ENCODE results near the gene FOXN3. TPM values are rescaled to one million over a fixed set of nuclear protein-coding genes. Genes with fewer than 3 reads are reported as not detected.

Gene FOXN3
- total RNA-seq, 4 donors from 2014 or later, result 66.1 to 130 (median 109) TPM

DNA sequence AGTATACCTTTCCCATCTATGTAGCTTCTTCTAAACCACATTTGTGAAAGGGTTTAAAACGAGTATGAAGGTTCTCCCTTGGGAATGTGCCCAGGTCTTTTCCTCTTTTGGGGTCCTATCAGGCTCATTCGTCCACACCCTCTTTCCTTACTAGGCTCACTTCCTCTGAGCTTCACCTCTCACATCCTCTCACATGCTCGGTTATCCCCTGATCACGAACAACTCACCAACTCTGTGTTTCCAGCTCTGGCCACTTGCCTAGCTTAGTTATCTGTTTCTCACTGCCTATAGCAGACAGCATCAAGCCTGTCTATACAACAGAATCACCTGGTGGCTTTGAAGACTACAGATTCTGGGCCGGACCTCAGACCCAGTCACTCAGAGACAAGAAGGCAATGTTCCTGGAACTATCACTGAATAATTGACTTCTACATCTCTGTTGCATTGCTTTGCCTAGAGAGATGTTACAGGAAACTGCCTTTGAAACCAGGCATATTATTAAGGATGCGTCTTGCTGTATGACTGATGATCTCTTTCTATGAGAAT lies 158.2 kb downstream of the FOXN3 start:
- Histone ChIP-seq H3K4me3 (no peak overlapping the region), H3K27me3 (no peaks in the 10 kb centered on the region), H3K4me1 (peaks cover 0 to 6% (median 0%) of the 10 kb centered on the region in 4 donors), H3K36me3 (peaks cover 0 to 4% (median 0%) of the 10 kb centered on the region in 4 donors), H3K9me3 (no peaks in the 10 kb centered on the region), H3K27ac (no peak overlapping the region)
- 81% methylated on average over 5 to 6 of the region's 6 CpGs for WGBS, 2 donors (ENCODE audit: low coverage in 1 of 2)
- DNase-seq, result no peak
- in situ Hi-C loops (cut with MboI; ENCODE audit: low pct_ligation_motif_present in 1 of 4, low pct_unique_long_range_greater_than_20kb in 1 of 4, low sequenced_read_pairs in 3 of 4) (no loop called here), intact Hi-C loops (cut with DNase I; ENCODE audit: low total_unique reads) (no loop called here)
- no peak for TF ChIP-seq POLR2A (IDR thresholded peaks at IDR 0.05)

DNA sequence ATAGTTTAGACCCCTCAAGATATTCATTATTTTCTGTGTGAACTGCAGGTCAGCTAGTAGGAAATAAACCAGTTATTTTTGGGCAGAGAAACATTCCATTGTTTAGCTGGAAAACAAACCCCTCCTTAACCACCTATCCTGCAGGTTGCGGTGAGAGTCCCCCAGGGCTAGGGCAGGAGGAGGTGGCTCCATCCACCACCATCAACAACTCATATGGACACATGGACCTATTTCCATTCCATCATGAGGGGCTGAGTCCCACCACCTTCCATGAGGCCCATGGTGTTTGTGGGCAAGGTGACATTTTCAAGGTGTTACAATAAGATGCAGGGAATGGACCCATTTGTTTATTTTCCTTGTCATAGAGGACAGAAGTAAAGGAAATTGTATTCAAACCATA lies 160.1 kb downstream of the FOXN3 start:
- no peak overlapping the region for H3K27ac ChIP-seq
- 100% methylated on average over 1 of the region's 1 CpG; no CpG with 5 or more reads in 1 of the 2 donors for WGBS, 2 donors (ENCODE audit: low coverage in 1 of 2)
- no peaks in the 10 kb centered on the region for H3K27me3 ChIP-seq
- peaks cover 0 to 6% (median 0%) of the 10 kb centered on the region in 4 donors for H3K4me1 ChIP-seq
- in situ Hi-C loops (cut with MboI; ENCODE audit: low pct_ligation_motif_present in 1 of 4, low pct_unique_long_range_greater_than_20kb in 1 of 4, low sequenced_read_pairs in 3 of 4) (no loop called here), intact Hi-C loops (cut with DNase I; ENCODE audit: low total_unique reads) (no loop called here)
- no peak for DNase-seq
- no peaks in the 10 kb centered on the region for H3K9me3 ChIP-seq
- peaks cover 0 to 4% (median 0%) of the 10 kb centered on the region in 4 donors for H3K36me3 ChIP-seq
- no peak overlapping the region for H3K4me3 ChIP-seq
- no peak for TF ChIP-seq EP300 (IDR thresholded peaks at IDR 0.05; ENCODE audit: low read depth)

DNA sequence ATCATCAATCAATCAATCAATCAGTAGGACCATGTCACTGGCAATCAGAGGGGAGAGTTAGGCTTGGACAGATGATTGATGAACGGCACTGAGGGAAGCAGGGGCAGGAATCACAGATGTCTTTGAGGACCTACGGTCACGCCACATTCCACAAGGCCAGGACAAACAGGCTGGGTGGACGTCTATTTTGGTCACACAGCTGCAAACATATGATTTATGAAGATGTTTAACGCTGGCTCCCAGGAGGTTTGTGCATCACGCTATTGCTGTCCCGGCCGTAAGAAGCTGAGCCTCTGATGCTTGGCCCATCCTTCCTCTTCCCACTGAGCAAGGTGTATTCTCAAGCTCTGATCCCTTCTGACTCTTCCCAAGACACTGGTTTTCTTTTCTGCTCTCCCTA lies 160.8 kb downstream of the FOXN3 start:
- in situ Hi-C loops (cut with MboI; ENCODE audit: low pct_ligation_motif_present in 1 of 4, low pct_unique_long_range_greater_than_20kb in 1 of 4, low sequenced_read_pairs in 3 of 4), result no loop called here
- DNase-seq, result no peak
- H3K9me3 ChIP-seq, result no peaks in the 10 kb centered on the region
- TF ChIP-seq EP300 (IDR thresholded peaks at IDR 0.05; ENCODE audit: low read depth) (no peak), POLR2AphosphoS5 (IDR thresholded peaks at IDR 0.05) (no peak), POLR2A (IDR thresholded peaks at IDR 0.05) (no peak)
- TF ChIP-seq, protein P1, sequence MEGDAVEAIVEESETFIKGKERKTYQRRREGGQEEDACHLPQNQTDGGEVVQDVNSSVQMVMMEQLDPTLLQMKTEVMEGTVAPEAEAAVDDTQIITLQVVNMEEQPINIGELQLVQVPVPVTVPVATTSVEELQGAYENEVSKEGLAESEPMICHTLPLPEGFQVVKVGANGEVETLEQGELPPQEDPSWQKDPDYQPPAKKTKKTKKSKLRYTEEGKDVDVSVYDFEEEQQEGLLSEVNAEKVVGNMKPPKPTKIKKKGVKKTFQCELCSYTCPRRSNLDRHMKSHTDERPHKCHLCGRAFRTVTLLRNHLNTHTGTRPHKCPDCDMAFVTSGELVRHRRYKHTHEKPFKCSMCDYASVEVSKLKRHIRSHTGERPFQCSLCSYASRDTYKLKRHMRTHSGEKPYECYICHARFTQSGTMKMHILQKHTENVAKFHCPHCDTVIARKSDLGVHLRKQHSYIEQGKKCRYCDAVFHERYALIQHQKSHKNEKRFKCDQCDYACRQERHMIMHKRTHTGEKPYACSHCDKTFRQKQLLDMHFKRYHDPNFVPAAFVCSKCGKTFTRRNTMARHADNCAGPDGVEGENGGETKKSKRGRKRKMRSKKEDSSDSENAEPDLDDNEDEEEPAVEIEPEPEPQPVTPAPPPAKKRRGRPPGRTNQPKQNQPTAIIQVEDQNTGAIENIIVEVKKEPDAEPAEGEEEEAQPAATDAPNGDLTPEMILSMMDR (IDR thresholded peaks at IDR 0.05), result no peak
- peaks cover 0 to 4% (median 0%) of the 10 kb centered on the region in 4 donors for H3K36me3 ChIP-seq
- intact Hi-C loops (cut with DNase I; ENCODE audit: low total_unique reads), result no loop called here
- H3K4me3 ChIP-seq, result no peak overlapping the region
- peaks cover 0 to 6% (median 0%) of the 10 kb centered on the region in 4 donors for H3K4me1 ChIP-seq
- no peak overlapping the region for H3K27ac ChIP-seq
- no peaks in the 10 kb centered on the region for H3K27me3 ChIP-seq
- WGBS, 2 donors (ENCODE audit: low coverage in 1 of 2), result 80 to 85% methylated on average over 2 to 8 of the region's 8 CpGs

DNA sequence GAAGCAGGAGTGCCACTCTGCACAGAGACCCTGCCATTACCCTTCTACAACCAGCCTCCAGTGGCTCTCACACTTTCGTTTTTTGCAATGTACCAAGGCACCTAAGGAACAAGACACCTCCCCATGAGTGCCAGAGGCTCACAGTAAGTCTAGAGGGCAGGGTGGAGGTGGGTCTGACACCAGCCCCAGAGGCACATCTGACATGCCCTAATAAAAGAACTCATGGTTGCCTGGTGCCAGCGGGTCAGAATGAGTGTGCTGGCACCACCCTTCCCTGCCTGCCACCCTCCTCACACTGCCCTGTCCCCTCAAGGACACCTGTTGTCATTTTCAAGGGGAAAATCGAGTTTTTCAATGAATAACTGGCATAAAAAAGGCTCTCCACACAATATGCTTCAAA lies 161.2 kb downstream of the FOXN3 start:
- in situ Hi-C loops (cut with MboI; ENCODE audit: low pct_ligation_motif_present in 1 of 4, low pct_unique_long_range_greater_than_20kb in 1 of 4, low sequenced_read_pairs in 3 of 4), result no loop called here
- DNase-seq, result no peak

DNA sequence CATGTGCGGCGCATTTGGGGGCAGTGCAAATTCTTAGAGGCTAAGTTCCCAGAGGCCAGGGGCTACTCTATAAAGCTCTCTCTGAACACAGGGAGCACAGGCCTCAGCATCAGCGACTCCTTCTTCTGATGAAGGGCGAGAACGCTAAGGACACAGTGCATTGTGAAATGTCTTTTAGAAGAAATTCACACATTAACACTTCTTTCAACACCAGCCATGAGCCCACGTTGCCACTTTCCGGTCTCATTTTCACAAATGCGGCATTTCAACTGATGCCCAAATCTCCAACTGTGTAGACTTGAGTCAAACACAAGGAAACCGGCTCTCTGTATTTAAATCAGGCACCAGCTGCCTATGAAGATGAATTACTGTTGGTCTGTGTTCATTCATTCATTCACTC lies 162.0 kb downstream of the FOXN3 start:
- Histone ChIP-seq H3K4me3 (no peak overlapping the region), H3K36me3 (peaks cover 0 to 4% (median 0%) of the 10 kb centered on the region in 4 donors), H3K27ac (no peak overlapping the region), H3K9me3 (no peaks in the 10 kb centered on the region), H3K27me3 (no peaks in the 10 kb centered on the region), H3K4me1 (peaks cover 0 to 6% (median 0%) of the 10 kb centered on the region in 4 donors)
- 98 to 99% methylated on average over 7 to 9 of the region's 9 CpGs for WGBS, 2 donors (ENCODE audit: low coverage in 1 of 2)
- intact Hi-C loops (cut with DNase I; ENCODE audit: low total_unique reads) (no loop called here), in situ Hi-C loops (cut with MboI; ENCODE audit: low pct_ligation_motif_present in 1 of 4, low pct_unique_long_range_greater_than_20kb in 1 of 4, low sequenced_read_pairs in 3 of 4) (no loop called here)
- no peak for DNase-seq
- TF ChIP-seq POLR2A (IDR thresholded peaks at IDR 0.05) (no peak), POLR2AphosphoS5 (IDR thresholded peaks at IDR 0.05) (no peak), EP300 (IDR thresholded peaks at IDR 0.05; ENCODE audit: low read depth) (no peak)
- TF ChIP-seq, protein P1 (IDR thresholded peaks at IDR 0.05), result no peak

More for the DNA sequence above, 161.2 kb downstream of the FOXN3 start:
- intact Hi-C loops (cut with DNase I; ENCODE audit: low total_unique reads), result no loop called here
- 95% methylated on average over 2 of the region's 3 CpGs; no CpG with 5 or more reads in 1 of the 2 donors for WGBS, 2 donors (ENCODE audit: low coverage in 1 of 2)
- no peak overlapping the region for H3K4me3 ChIP-seq
- H3K36me3 ChIP-seq, result peaks cover 0 to 4% (median 0%) of the 10 kb centered on the region in 4 donors
- H3K4me1 ChIP-seq, result peaks cover 0 to 6% (median 0%) of the 10 kb centered on the region in 4 donors
- no peaks in the 10 kb centered on the region for H3K9me3 ChIP-seq
- no peaks in the 10 kb centered on the region for H3K27me3 ChIP-seq
- H3K27ac ChIP-seq, result no peak overlapping the region
- TF ChIP-seq POLR2AphosphoS5 (IDR thresholded peaks at IDR 0.05), result no peak
- TF ChIP-seq, protein P1 (IDR thresholded peaks at IDR 0.05), result no peak
- TF ChIP-seq EP300 (IDR thresholded peaks at IDR 0.05; ENCODE audit: low read depth), result no peak
- no peak for TF ChIP-seq POLR2A (IDR thresholded peaks at IDR 0.05)

All from transverse colon (tissue), 4 donors.